GM12874 (cell line): Measurements from ENCODE around the gene DOCK10.

Source experiments
- CTCF ChIP-seq: IDR thresholded peaks from 2 replicates; pipeline ENCODE4 v1.5.1; 2011; ENCODE audit warnings: low read depth, mild to moderate bottlenecking, control low read depth, low read length, moderate library complexity; ENCODE audit not compliant: insufficient read depth

DOCK10 gene

DNA sequence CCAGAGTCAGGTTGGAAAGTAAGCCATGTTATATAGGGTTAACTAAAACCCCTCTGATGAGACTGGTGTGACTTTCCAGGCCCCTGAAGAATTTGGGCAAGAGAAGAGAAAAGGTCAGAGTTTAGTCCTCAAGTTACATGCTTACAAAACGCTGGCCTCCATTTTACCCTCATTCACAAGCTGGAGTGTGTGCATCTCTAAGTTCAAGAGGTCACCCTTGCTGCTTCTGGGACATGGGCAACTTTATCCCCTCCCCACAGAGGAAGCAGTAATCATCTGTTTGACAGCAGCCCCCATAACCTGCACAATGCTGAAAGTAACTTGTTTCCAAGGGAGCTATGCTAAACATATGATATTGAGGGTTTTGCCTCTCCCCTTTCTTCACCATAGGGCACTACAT, 240.9 kb downstream of the DOCK10 start:
- no peak for TF ChIP-seq CTCF

- TF ChIP-seq CTCF, result no peak
These were observed 242.6 kb downstream of the DOCK10 start for GRCh38 chr2:224799691-224800090.

- no peak for TF ChIP-seq CTCF
These were observed 244.1 kb downstream of the DOCK10 start for GRCh38 chr2:224798180-224798579.

DNA sequence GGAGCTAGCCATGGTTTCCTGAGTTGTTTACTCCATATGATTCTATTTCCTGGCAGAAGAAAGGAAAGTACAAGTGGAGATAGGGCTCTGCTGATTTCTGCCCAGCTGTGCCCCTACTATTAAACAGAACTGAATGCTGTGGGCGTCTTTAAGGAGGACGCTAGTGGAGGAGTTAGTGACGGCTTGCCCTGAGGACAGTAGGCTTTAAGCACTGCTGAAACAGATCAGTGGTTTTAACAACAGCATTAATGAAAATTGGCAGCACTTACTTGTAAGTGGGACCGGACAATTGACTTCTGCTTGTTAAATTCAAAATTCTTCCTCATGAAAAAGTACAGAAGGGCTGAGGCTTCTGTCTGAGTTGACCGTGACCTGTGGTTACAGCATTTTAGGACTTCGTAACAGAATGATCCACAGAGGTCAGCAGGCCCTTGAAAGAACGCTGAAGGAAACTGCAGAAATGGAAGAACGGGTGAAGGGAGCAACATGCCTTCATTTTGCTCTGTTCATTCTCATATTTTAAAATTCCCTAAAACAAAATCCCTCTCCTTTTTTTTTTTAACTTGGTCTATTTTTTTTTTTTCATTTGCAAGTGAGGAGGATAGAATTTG, 245.5 kb downstream of the DOCK10 start:
- no peak for TF ChIP-seq CTCF

GRCh38 chr2:224793946-224794345, 248.3 kb downstream of the DOCK10 start:
- no peak for TF ChIP-seq CTCF

DNA sequence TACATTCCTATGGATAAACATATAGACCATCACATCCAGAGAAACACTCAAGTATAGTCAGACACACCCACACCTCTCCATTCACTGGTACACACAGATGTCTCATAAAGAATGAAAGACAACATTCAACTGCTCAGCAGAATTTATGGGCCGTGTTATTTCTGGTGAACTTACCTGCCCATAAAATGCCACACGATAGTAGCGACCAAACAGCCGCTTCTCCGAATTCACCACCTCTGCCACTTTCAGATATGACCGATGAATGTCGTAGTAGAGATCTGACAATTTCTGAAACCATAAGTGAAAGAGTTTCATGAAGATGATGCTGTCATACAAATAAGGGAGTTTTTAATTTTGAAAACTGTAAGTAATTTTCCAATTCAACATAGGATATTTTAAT, 255.4 kb downstream of the DOCK10 start:
- TF ChIP-seq CTCF, result no peak

DNA sequence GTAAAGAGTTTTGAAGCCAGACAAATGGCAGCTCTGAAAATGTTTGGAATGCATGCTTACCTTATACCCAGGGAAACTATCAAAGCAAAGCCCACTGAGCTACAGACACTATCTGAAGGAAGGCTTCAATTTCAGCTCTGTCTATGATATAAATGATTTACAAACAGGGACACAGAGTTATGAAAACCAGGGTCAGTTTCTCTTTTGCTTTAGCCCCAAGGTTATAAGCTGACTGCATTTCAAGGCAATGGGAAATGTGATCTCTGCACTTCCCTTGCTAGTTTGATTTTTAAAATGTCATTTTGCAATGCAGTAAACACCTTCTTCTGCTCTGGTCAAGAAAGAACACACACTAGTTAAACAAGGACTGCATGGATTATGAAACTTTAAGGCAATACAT, 260.9 kb downstream of the DOCK10 start:
- no peak for TF ChIP-seq CTCF

DNA sequence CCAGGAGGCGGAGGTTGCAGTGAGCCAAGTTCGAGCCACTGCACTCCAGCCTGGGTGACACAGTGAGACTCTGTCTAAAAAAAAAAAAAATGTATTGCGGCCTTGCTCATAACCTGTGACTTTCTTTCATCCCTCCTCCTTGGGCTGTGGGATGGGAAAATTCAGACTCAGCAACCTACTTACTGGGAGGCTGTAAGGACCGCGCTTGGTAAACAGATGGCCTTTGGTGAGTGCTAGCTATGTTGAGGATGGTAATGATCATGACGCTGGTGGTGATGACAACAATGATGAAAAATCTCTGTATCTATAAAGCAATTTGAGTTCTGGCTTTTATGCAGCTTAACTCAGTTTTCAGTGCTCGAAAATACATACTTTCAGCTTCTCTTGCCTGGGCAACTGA, 261.4 kb downstream of the DOCK10 start:
- no peak for TF ChIP-seq CTCF
